IMR-90 (cell line): Measurements from ENCODE around the gene CACNA2D1. TPM values are rescaled to one million over a fixed set of nuclear protein-coding genes. Genes with fewer than 3 reads are reported as not detected.

ENCODE experiments used
- ATAC-seq: fragments of 200-7000 bp; cut with Tn5 transposase; 2 replicates; pipeline ENCODE4 v1.9.1; 2020; ENCODE audit warnings: low read depth, mild to moderate bottlenecking, moderate library complexity
- BruUV-seq: library from RNA; stranded (reverse); fragments of 400-500 nt; replicated peaks from 2 replicates; lab custom pipeline; 2021; lab: Mats Ljungman, UMichigan
- CTCF ChIA-PET: fragments of 300-600 bp; formaldehyde crosslinking; extraction: SDS; loops from one replicate; lab custom pipeline; 2021; ENCODE audit warnings: antibody characterized with exemption; lab: Yijun Ruan, JAX
- POLR2A ChIA-PET: fragments of 300-600 bp; sonication (Branson Sonifier 250); formaldehyde crosslinking; loops from one replicate; lab custom pipeline; 2022; ENCODE audit warnings: antibody characterized with exemption; ENCODE audit not compliant: unreplicated experiment; lab: Charles Lee
- DNase-seq: peaks from one replicate; pipeline ENCODE4 v3.0.0; 2013
- H2AFZ ChIP-seq: replicated peaks from 2 replicates; pipeline ENCODE3; 2013; ENCODE audit warnings: low read length, mild to moderate bottlenecking; ENCODE audit not compliant: poor library complexity
- H2AK5ac ChIP-seq: 2 replicates; pipeline ENCODE4 v1.6.1; 2013; ENCODE audit warnings: low read depth, low read length, inconsistent platforms
- H2AK9ac ChIP-seq: replicated peaks from 2 replicates; pipeline ENCODE3; 2013; ENCODE audit warnings: mild to moderate bottlenecking, low read depth, low read length, moderate library complexity; ENCODE audit not compliant: poor library complexity
- H2BK120ac ChIP-seq: 2 replicates; pipeline ENCODE4 v1.6.1; 2013; ENCODE audit warnings: low read depth, low read length, inconsistent platforms
- H2BK15ac ChIP-seq: 3 replicates; pipeline ENCODE4 v1.6.1; 2013; ENCODE audit warnings: low read depth, low read length, inconsistent platforms
- H2BK20ac ChIP-seq: 2 replicates; pipeline ENCODE4 v1.6.1; 2013; ENCODE audit warnings: low read depth, mild to moderate bottlenecking, inconsistent platforms, low read length, moderate library complexity
- H2BK5ac ChIP-seq: 2 replicates; pipeline ENCODE4 v1.6.1; 2013; ENCODE audit warnings: mild to moderate bottlenecking, low read depth, low read length, inconsistent platforms; ENCODE audit not compliant: poor library complexity, severe bottlenecking
- H3K14ac ChIP-seq: replicated peaks from 2 replicates; pipeline ENCODE4 v1.6.1; 2013; ENCODE audit warnings: low read depth, low read length, inconsistent platforms
- H3K18ac ChIP-seq: 2 replicates; pipeline ENCODE4 v1.6.1; 2013; ENCODE audit warnings: low read depth, low read length, control low read depth
- H3K23ac ChIP-seq: 2 replicates; pipeline ENCODE4 v1.6.1; 2013; ENCODE audit warnings: low read depth, low read length, inconsistent platforms
- H3K27ac ChIP-seq: 2 replicates; pipeline ENCODE4 v1.5.1; 2013; ENCODE audit warnings: mild to moderate bottlenecking, control low read depth, low read length; ENCODE audit not compliant: insufficient read depth
- H3K27me3 ChIP-seq: 2 replicates; pipeline ENCODE4 v1.6.1; 2013; ENCODE audit warnings: low read length; ENCODE audit not compliant: control insufficient read depth, insufficient read depth
- H3K36me3 ChIP-seq: 2 replicates; pipeline ENCODE4 v1.6.1; 2013; ENCODE audit warnings: low read length, mixed read lengths; ENCODE audit not compliant: control insufficient read depth, insufficient read depth
- H3K4ac ChIP-seq: 2 replicates; pipeline ENCODE4 v1.6.1; 2013; ENCODE audit warnings: low read depth, low read length, inconsistent platforms
- H3K4me1 ChIP-seq: 2 replicates; pipeline ENCODE4 v1.6.1; 2013; ENCODE audit warnings: low read length, mixed read lengths; ENCODE audit not compliant: control insufficient read depth, insufficient read depth
- H3K4me2 ChIP-seq: 2 replicates; pipeline ENCODE4 v1.6.1; 2013; ENCODE audit warnings: low read depth, mild to moderate bottlenecking, control low read depth, low read length, moderate library complexity
- H3K4me3 ChIP-seq: 2 replicates; pipeline ENCODE4 v1.5.1; 2013; ENCODE audit warnings: low read depth, mild to moderate bottlenecking, control low read depth, low read length, moderate library complexity; ENCODE audit not compliant: insufficient read depth
- H3K56ac ChIP-seq: 2 replicates; pipeline ENCODE4 v1.6.1; 2013; ENCODE audit warnings: low read length, inconsistent platforms; ENCODE audit not compliant: insufficient read depth; ENCODE audit errors: extremely low read depth
- H3K79me1 ChIP-seq, 2 experiments: 2 replicates each; pipeline ENCODE4 v1.6.1; 2013; ENCODE audit warnings: low read length in 2 of 2, inconsistent platforms in 1 of 2, low read depth in 1 of 2
- H3K9ac ChIP-seq: 2 replicates; pipeline ENCODE4 v1.6.1; 2013; ENCODE audit warnings: low read depth, low read length, control low read depth
- H3K9me1 ChIP-seq: 2 replicates; pipeline ENCODE4 v1.6.1; 2013; ENCODE audit warnings: low read length, inconsistent platforms; ENCODE audit not compliant: insufficient read depth
- H3K9me3 ChIP-seq: 2 replicates; pipeline ENCODE4 v1.6.1; 2013; ENCODE audit warnings: low read length; ENCODE audit not compliant: control insufficient read depth, insufficient read depth
- H4K20me1 ChIP-seq: 2 replicates; pipeline ENCODE4 v1.6.1; 2013; ENCODE audit warnings: low read length, inconsistent platforms; ENCODE audit not compliant: insufficient read depth
- H4K5ac ChIP-seq: 2 replicates; pipeline ENCODE4 v1.6.1; 2013; ENCODE audit warnings: mild to moderate bottlenecking, low read depth, low read length, control low read depth
- H4K8ac ChIP-seq, 2 experiments: 2 replicates each; pipeline ENCODE4 v1.6.1; 2013; ENCODE audit warnings: low read depth in 2 of 2, low read length in 2 of 2, control low read depth in 1 of 2, inconsistent platforms in 1 of 2
- H4K91ac ChIP-seq: 2 replicates; pipeline ENCODE4 v1.6.1; 2013; ENCODE audit warnings: low read depth, low read length, inconsistent platforms; ENCODE audit not compliant: insufficient read depth
- BHLHE40 ChIP-seq: fragments of 150-350 bp; IDR thresholded peaks from 2 replicates; pipeline ENCODE4 v1.6.1; 2016; ENCODE audit warnings: mild to moderate bottlenecking, low read depth, low read length
- CEBPB ChIP-seq: IDR thresholded peaks from 2 replicates; pipeline ENCODE4 v1.6.1; 2012; ENCODE audit warnings: low read depth, low read length, improper control_type of control experiment
- MAFK ChIP-seq: IDR thresholded peaks from 2 replicates; pipeline ENCODE4 v1.6.1; 2012; ENCODE audit warnings: low read depth, low read length, improper control_type of control experiment
- MAZ ChIP-seq: IDR thresholded peaks from 2 replicates; pipeline ENCODE4 v1.6.1; 2012; ENCODE audit warnings: low read depth, mild to moderate bottlenecking, low read length, improper control_type of control experiment, moderate library complexity, borderline replicate concordance
- NFE2L2 ChIP-seq: fragments of 150-350 bp; IDR thresholded peaks from 2 replicates; pipeline ENCODE4 v1.6.1; 2016; ENCODE audit warnings: low read depth, mild to moderate bottlenecking, low read length
- POLR2A ChIP-seq: IDR thresholded peaks from 2 replicates; pipeline ENCODE4 v1.6.1; 2012; ENCODE audit warnings: mild to moderate bottlenecking, low read depth, low read length
- RAD21 ChIP-seq: IDR thresholded peaks from 2 replicates; pipeline ENCODE4 v1.6.1; 2012; ENCODE audit warnings: low read length, improper control_type of control experiment
- RFX5 ChIP-seq: IDR thresholded peaks from 2 replicates; pipeline ENCODE4 v1.8.0; 2012; ENCODE audit warnings: low read depth, mild to moderate bottlenecking, low read length, moderate library complexity
- SMC3 ChIP-seq: fragments of 150-350 bp; IDR thresholded peaks from 2 replicates; pipeline ENCODE4 v1.6.1; 2016; ENCODE audit warnings: low read depth, mild to moderate bottlenecking, antibody characterized with exemption, low read length, moderate library complexity
- WGBS, 2 experiments: methylation state at CpG; one replicate each; pipeline versions ENCODE4 v1.1.5 to v1.1.7; 2013; ENCODE audit warnings: missing lambda C conversion rate in 2 of 2; ENCODE audit not compliant: insufficient read length in 1 of 2; ENCODE audit errors: extremely low coverage in 2 of 2; 5-methylcytosine and 5-hydroxymethylcytosine counted together
- dilution Hi-C: fragments of 300-500 bp; cut with HindIII; formaldehyde crosslinking; loops from one replicate; pipeline ENCODE4 v1.14.3; 2018; ENCODE audit warnings: low sequenced_read_pairs; ENCODE audit not compliant: unreplicated experiment
- in situ Hi-C: fragments of 300-500 bp; cut with MboI; formaldehyde crosslinking; loops from 3 replicates; pipeline ENCODE4 v1.14.3; 2019; ENCODE audit warnings: low sequenced_read_pairs, inconsistent platforms, mixed read lengths
- intact Hi-C: fragments of 100-400 bp; cut with micrococcal nuclease; formaldehyde crosslinking; loops from 2 replicates; pipeline ENCODE4 v1.10.0; 2022
- polyA plus RNA-seq, 3 experiments: library from polyadenylated mRNA; depleted of rRNA; stranded (reverse); fragments of >200 nt; gene quantifications; 2 replicates each; pipeline ENCODE4 v1.2.3, GENCODE V29; 2012; ENCODE audit warnings: low replicate concordance in 1 of 3
- total RNA-seq: library from RNA; depleted of rRNA; stranded (reverse); fragments of >200 nt; gene quantifications from 2 replicates; pipeline ENCODE4 v1.2.3, GENCODE V29; 2012
- TF ChIP-seq, protein P1 (sequence below): fragments of 150-350 bp; IDR thresholded peaks from 2 replicates; pipeline ENCODE4 v1.6.1; 2016; ENCODE audit warnings: low read depth, mild to moderate bottlenecking, low read length, moderate library complexity, borderline replicate concordance
- TF ChIP-seq, protein P2 (sequence below): conservative IDR thresholded peaks from 2 replicates; pipeline ENCODE4 v1.5.1; 2012; ENCODE audit warnings: mild to moderate bottlenecking, low read depth, low read length, improper control_type of control experiment

The CACNA2D1 gene
- total and polyA plus RNA-seq, 2 of the 4 experiments (the other 2 are of a cell fraction), result 5.8 to 21.9 TPM

DNA sequence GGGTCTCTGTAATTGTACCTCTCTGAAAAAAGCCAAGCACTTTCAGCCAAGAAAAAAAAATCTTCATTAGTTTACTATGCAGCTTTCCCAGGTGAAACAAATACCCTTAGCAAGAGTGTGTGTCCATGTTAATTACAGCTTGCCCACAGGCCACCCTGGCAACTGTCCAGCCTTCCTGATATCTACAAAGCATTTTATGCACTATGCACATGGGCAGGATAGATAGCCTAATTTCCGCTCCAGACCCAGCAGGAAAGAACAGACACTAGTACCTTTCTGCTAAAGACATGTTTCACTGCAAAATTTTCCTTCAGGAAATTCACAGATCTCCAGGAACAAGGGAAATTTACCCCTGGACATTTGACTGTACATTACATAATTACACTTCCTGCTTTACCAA is 24.4 kb downstream of the CACNA2D1 start:
- Histone ChIP-seq H4K8ac (no peak overlapping the region), H3K4ac (no peak overlapping the region), H3K36me3 (no peaks in the 10 kb centered on the region), H2AFZ (no peak overlapping the region), H2BK20ac (no peak overlapping the region), H2AK9ac (no peak overlapping the region), H3K4me3 (no peak overlapping the region), H3K79me1 (peaks cover 0 to 10% of the 10 kb centered on the region in 2 experiments; a peak in 3 of 4 replicates), H2BK5ac (no peak overlapping the region), H3K56ac (no peak overlapping the region), H4K91ac (no peak overlapping the region), H3K23ac (no peak overlapping the region), H3K4me2 (no peak overlapping the region), H3K14ac (no peak overlapping the region), H3K9me1 (no peaks in the 10 kb centered on the region; the same call in 1 of the 2 replicates), H2AK5ac (no peak overlapping the region), H4K5ac (no peak overlapping the region), H2BK15ac (no peak overlapping the region), H3K27ac (no peak overlapping the region), H3K9ac (no peak overlapping the region), H3K9me3 (no peaks in the 10 kb centered on the region), H3K18ac (no peak overlapping the region), H4K20me1 (no peaks in the 10 kb centered on the region; the same call in 1 of the 2 replicates), H3K27me3 (no peaks in the 10 kb centered on the region), H3K4me1 (peaks cover 4% of the 10 kb centered on the region), H2BK120ac (no peak overlapping the region)
- in situ Hi-C loops, result no loop called here
- intact Hi-C loops, result no loop called here
- WGBS, 2 experiments, result 100% methylated on average over 1 of the region's 1 CpG; no CpG with 5 or more reads in 1 of the 2 experiments
- DNase-seq, result no peak
- ATAC-seq, result no peak
- ChIA-PET CTCF (interaction anchor here (0.6 kb wide), 1 partner anchor 304 kb away, joined by 4 read pairs; no protein-coding TSS in a partner anchor), POLR2A (no interaction called here)
- TF ChIP-seq POLR2A (no peak), BHLHE40 (no peak), RFX5 (no peak), CEBPB (no peak), RAD21 (no peak), MAZ (no peak), SMC3 (no peak), NFE2L2 (no peak), MAFK (no peak)
- TF ChIP-seq, protein P1, sequence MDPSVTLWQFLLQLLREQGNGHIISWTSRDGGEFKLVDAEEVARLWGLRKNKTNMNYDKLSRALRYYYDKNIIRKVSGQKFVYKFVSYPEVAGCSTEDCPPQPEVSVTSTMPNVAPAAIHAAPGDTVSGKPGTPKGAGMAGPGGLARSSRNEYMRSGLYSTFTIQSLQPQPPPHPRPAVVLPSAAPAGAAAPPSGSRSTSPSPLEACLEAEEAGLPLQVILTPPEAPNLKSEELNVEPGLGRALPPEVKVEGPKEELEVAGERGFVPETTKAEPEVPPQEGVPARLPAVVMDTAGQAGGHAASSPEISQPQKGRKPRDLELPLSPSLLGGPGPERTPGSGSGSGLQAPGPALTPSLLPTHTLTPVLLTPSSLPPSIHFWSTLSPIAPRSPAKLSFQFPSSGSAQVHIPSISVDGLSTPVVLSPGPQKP, result no peak
- TF ChIP-seq, protein P2, sequence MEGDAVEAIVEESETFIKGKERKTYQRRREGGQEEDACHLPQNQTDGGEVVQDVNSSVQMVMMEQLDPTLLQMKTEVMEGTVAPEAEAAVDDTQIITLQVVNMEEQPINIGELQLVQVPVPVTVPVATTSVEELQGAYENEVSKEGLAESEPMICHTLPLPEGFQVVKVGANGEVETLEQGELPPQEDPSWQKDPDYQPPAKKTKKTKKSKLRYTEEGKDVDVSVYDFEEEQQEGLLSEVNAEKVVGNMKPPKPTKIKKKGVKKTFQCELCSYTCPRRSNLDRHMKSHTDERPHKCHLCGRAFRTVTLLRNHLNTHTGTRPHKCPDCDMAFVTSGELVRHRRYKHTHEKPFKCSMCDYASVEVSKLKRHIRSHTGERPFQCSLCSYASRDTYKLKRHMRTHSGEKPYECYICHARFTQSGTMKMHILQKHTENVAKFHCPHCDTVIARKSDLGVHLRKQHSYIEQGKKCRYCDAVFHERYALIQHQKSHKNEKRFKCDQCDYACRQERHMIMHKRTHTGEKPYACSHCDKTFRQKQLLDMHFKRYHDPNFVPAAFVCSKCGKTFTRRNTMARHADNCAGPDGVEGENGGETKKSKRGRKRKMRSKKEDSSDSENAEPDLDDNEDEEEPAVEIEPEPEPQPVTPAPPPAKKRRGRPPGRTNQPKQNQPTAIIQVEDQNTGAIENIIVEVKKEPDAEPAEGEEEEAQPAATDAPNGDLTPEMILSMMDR, result no peak
- no TSS peak for BruUV-seq
- dilution Hi-C loops, result no loop called here
